ENCODE measurements around the gene MRPL46. TPM values are rescaled to one million over a fixed set of nuclear protein-coding genes. Genes with fewer than 3 reads are reported as not detected.

The MRPL46 gene
- total and polyA plus RNA-seq, 2 of the 13 experiments (the other 11 are each of a cell fraction or from before 2014, with no cell fraction given): 62.9 to 79.2 TPM

- no peak for TF ChIP-seq ZNF614 (CRISPR knock-in tag; IDR thresholded peaks at IDR 0.05; ENCODE audit: borderline replicate concordance)
- TF ChIP-seq PRDM15 (CRISPR knock-in tag; IDR thresholded peaks at IDR 0.05): no peak
- no peak for TF ChIP-seq MLLT10 (CRISPR knock-in tag; IDR thresholded peaks at IDR 0.05)
- TF ChIP-seq DNMT1 (CRISPR knock-in tag; IDR thresholded peaks at IDR 0.05): no peak
- TF ChIP-seq ZNF839 (CRISPR knock-in tag; IDR thresholded peaks at IDR 0.05; ENCODE audit: borderline replicate concordance): no peak
- no peak for TF ChIP-seq NBN (conservative IDR thresholded peaks at IDR 0.05)
- TF ChIP-seq PITX1 (CRISPR knock-in tag; IDR thresholded peaks at IDR 0.05): no peak
- no peak for TF ChIP-seq CEBPZ (IDR thresholded peaks at IDR 0.05; ENCODE audit: low read length)
- no peak for TF ChIP-seq CERS6 (CRISPR knock-in tag; IDR thresholded peaks at IDR 0.05)
- TF ChIP-seq PBX2 (CRISPR knock-in tag; IDR thresholded peaks at IDR 0.05): no peak
Observed at GRCh38 chr15:88431441-88431840, 35.7 kb downstream of the MRPL46 start (continued).
